ENCODE measurements around the gene SCGB2B2.

SCGB2B2 gene

DNA sequence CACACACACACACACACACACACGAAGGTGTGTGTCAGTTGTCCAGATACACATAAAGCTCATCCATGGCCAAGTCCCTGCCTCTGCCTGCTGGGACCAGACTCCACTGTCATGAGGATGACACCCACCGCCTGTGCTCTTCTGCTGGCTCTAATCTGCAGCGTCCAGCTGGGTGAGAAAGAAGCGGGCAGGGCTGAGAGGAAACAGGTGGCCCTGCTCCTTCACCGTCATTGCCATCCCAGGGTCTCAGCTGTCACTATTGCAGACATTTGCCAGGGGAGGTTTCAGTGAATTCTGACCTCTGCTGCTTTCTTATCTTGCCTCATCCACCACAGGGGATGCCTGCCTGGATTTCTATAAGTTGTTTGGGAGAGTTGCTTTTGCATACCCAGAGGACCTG lies 31.4 kb downstream of the SCGB2B2 start:
- H3K9me3 ChIP-seq (ENCODE audit: control insufficient read depth, insufficient read depth, low read depth, low read length) = no peaks in the 10 kb centered on the region
- TF ChIP-seq OVOL3 (tag by site-specific recombination; IDR thresholded peaks at IDR 0.05) = no peak
- TF ChIP-seq ZNF626 (tag by site-specific recombination; IDR thresholded peaks at IDR 0.05) = no peak
- no peak for TF ChIP-seq ZNF558 (tag by site-specific recombination; IDR thresholded peaks at IDR 0.05)
- no peak for TF ChIP-seq ZNF174 (tag by site-specific recombination; IDR thresholded peaks at IDR 0.05)
- TF ChIP-seq ZNF157 (tag by site-specific recombination; IDR thresholded peaks at IDR 0.05) = no peak
- no peak for TF ChIP-seq ZBTB20 (tag by site-specific recombination; IDR thresholded peaks at IDR 0.05)
- TF ChIP-seq ZFHX2 (tag by site-specific recombination; conservative IDR thresholded peaks at IDR 0.05) = no peak
- TF ChIP-seq, protein P1, sequence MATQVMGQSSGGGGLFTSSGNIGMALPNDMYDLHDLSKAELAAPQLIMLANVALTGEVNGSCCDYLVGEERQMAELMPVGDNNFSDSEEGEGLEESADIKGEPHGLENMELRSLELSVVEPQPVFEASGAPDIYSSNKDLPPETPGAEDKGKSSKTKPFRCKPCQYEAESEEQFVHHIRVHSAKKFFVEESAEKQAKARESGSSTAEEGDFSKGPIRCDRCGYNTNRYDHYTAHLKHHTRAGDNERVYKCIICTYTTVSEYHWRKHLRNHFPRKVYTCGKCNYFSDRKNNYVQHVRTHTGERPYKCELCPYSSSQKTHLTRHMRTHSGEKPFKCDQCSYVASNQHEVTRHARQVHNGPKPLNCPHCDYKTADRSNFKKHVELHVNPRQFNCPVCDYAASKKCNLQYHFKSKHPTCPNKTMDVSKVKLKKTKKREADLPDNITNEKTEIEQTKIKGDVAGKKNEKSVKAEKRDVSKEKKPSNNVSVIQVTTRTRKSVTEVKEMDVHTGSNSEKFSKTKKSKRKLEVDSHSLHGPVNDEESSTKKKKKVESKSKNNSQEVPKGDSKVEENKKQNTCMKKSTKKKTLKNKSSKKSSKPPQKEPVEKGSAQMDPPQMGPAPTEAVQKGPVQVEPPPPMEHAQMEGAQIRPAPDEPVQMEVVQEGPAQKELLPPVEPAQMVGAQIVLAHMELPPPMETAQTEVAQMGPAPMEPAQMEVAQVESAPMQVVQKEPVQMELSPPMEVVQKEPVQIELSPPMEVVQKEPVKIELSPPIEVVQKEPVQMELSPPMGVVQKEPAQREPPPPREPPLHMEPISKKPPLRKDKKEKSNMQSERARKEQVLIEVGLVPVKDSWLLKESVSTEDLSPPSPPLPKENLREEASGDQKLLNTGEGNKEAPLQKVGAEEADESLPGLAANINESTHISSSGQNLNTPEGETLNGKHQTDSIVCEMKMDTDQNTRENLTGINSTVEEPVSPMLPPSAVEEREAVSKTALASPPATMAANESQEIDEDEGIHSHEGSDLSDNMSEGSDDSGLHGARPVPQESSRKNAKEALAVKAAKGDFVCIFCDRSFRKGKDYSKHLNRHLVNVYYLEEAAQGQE (tag by site-specific recombination; IDR thresholded peaks at IDR 0.05) = no peak
- TF ChIP-seq SCRT2 (tag by site-specific recombination; IDR thresholded peaks at IDR 0.05) = no peak
- no peak for TF ChIP-seq ZNF214 (tag by site-specific recombination; IDR thresholded peaks at IDR 0.05; ENCODE audit: borderline replicate concordance)
- TF ChIP-seq, protein P2, sequence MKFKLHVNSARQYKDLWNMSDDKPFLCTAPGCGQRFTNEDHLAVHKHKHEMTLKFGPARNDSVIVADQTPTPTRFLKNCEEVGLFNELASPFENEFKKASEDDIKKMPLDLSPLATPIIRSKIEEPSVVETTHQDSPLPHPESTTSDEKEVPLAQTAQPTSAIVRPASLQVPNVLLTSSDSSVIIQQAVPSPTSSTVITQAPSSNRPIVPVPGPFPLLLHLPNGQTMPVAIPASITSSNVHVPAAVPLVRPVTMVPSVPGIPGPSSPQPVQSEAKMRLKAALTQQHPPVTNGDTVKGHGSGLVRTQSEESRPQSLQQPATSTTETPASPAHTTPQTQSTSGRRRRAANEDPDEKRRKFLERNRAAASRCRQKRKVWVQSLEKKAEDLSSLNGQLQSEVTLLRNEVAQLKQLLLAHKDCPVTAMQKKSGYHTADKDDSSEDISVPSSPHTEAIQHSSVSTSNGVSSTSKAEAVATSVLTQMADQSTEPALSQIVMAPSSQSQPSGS (tag by site-specific recombination; IDR thresholded peaks at IDR 0.05; ENCODE audit: low read depth) = no peak
- TF ChIP-seq ZNF350 (tag by site-specific recombination; IDR thresholded peaks at IDR 0.05) = no peak
- H3K4me1 ChIP-seq (ENCODE audit: control insufficient read depth, insufficient read depth, low read length) = no peaks in the 10 kb centered on the region
- POLR2A ChIA-PET = interaction anchor here (1.7 kb wide), 1 partner anchor 32 kb away, joined by 5 read pairs; the partner anchor contains the start of genes SCGB2B2 and ZNF302
- H3K27ac ChIP-seq (ENCODE audit: extremely low read depth, low read depth, low read length) = no peak overlapping the region
- CTCF ChIA-PET = interaction anchor here (2.4 to 3.8 kb wide), 2 partner anchors 17 to 67 kb away, joined by 12 to 20 read pairs; no protein-coding TSS in a partner anchor
- no peaks in the 10 kb centered on the region for H3K36me3 ChIP-seq (ENCODE audit: control insufficient read depth in 2 of 2, insufficient read depth in 1 of 2, low read length in 2 of 2)
- H3K4me3 ChIP-seq (ENCODE audit: low read depth, low read length) = no peak overlapping the region

DNA sequence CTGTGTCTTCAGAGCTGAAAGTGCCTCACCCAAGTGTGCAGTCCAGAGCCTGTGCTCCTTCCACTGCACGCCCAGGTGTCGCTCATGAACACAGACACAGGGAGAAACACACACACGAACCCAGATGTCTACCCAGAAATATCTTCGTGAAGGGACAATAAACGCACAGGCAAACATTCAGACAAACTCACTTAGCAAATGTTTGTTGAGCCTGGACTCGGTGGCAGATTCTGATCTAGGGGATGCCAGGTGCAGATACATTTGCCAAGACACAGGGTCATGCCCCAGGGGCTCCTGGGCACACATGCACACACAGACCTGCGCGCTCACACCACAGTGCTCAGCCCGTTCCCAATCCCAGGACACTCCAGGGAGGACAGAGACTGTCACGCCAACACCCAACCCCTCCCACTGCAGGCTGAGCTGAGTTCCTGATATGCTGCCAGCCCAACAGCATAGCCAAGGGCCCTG lies 31.9 kb downstream of the SCGB2B2 start:
- no peaks in the 10 kb centered on the region for H3K9me3 ChIP-seq (ENCODE audit: control insufficient read depth, insufficient read depth, low read depth, low read length)
- H3K27ac ChIP-seq (ENCODE audit: extremely low read depth, low read depth, low read length) = no peak overlapping the region
- H3K4me1 ChIP-seq (ENCODE audit: control insufficient read depth, insufficient read depth, low read length) = no peaks in the 10 kb centered on the region
- POLR2A ChIA-PET = no interaction called here
- H3K4me3 ChIP-seq (ENCODE audit: low read depth, low read length) = no peak overlapping the region
- H3K36me3 ChIP-seq (ENCODE audit: control insufficient read depth in 2 of 2, insufficient read depth in 1 of 2, low read length in 2 of 2) = no peaks in the 10 kb centered on the region
- CTCF ChIA-PET = interaction anchor here (1.0 to 3.8 kb wide), 3 partner anchors 9 to 68 kb away, joined by 3 to 20 read pairs (median 12); no protein-coding TSS in a partner anchor
- TF ChIP-seq, protein P3, sequence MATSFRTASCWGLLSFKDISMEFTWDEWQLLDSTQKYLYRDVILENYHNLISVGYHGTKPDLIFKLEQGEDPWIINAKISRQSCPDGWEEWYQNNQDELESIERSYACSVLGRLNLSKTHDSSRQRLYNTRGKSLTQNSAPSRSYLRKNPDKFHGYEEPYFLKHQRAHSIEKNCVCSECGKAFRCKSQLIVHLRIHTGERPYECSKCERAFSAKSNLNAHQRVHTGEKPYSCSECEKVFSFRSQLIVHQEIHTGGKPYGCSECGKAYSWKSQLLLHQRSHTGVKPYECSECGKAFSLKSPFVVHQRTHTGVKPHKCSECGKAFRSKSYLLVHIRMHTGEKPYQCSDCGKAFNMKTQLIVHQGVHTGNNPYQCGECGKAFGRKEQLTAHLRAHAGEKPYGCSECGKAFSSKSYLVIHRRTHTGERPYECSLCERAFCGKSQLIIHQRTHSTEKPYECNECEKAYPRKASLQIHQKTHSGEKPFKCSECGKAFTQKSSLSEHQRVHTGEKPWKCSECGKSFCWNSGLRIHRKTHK (tag by site-specific recombination; IDR thresholded peaks at IDR 0.05) = no peak
- TF ChIP-seq ZNF121 (tag by site-specific recombination; IDR thresholded peaks at IDR 0.05) (no peak), ZNF555 (tag by site-specific recombination; conservative IDR thresholded peaks at IDR 0.05) (no peak), ZNF843 (tag by site-specific recombination; IDR thresholded peaks at IDR 0.05) (no peak), ZNF664 (tag by site-specific recombination; IDR thresholded peaks at IDR 0.05) (no peak), ZNF529 (tag by site-specific recombination; IDR thresholded peaks at IDR 0.05; ENCODE audit: insufficient replicate concordance) (no peak), PRDM1 (tag by site-specific recombination; IDR thresholded peaks at IDR 0.05) (no peak), ZNF626 (tag by site-specific recombination; IDR thresholded peaks at IDR 0.05) (no peak), ZNF292 (tag by site-specific recombination; IDR thresholded peaks at IDR 0.05; ENCODE audit: borderline replicate concordance, low read depth) (no peak), ZNF791 (tag by site-specific recombination; IDR thresholded peaks at IDR 0.05) (no peak), ZNF670 (tag by site-specific recombination; IDR thresholded peaks at IDR 0.05; ENCODE audit: low read depth) (no peak), ZNF146 (tag by site-specific recombination; IDR thresholded peaks at IDR 0.05) (no peak)
- TF ChIP-seq, protein P4, sequence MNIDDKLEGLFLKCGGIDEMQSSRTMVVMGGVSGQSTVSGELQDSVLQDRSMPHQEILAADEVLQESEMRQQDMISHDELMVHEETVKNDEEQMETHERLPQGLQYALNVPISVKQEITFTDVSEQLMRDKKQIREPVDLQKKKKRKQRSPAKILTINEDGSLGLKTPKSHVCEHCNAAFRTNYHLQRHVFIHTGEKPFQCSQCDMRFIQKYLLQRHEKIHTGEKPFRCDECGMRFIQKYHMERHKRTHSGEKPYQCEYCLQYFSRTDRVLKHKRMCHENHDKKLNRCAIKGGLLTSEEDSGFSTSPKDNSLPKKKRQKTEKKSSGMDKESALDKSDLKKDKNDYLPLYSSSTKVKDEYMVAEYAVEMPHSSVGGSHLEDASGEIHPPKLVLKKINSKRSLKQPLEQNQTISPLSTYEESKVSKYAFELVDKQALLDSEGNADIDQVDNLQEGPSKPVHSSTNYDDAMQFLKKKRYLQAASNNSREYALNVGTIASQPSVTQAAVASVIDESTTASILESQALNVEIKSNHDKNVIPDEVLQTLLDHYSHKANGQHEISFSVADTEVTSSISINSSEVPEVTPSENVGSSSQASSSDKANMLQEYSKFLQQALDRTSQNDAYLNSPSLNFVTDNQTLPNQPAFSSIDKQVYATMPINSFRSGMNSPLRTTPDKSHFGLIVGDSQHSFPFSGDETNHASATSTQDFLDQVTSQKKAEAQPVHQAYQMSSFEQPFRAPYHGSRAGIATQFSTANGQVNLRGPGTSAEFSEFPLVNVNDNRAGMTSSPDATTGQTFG (tag by site-specific recombination; IDR thresholded peaks at IDR 0.05; ENCODE audit: borderline replicate concordance) = no peak
- TF ChIP-seq, protein P5, sequence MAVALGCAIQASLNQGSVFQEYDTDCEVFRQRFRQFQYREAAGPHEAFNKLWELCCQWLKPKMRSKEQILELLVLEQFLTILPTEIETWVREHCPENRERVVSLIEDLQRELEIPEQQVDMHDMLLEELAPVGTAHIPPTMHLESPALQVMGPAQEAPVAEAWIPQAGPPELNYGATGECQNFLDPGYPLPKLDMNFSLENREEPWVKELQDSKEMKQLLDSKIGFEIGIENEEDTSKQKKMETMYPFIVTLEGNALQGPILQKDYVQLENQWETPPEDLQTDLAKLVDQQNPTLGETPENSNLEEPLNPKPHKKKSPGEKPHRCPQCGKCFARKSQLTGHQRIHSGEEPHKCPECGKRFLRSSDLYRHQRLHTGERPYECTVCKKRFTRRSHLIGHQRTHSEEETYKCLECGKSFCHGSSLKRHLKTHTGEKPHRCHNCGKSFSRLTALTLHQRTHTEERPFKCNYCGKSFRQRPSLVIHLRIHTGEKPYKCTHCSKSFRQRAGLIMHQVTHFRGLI (tag by site-specific recombination; IDR thresholded peaks at IDR 0.05) = no peak

Measured in HEK293 (cell line).